GM10248 (cell line): ENCODE results near the gene KLHDC10.
"Not testable (repeated sequence)": the region's sequence is repeated elsewhere in the genome, so short reads cannot be mapped to it uniquely, and the experiment has no call there.

Experiments used
- CTCF ChIA-PET: fragments of 300-600 bp; sonication (Branson Sonifier 250); formaldehyde crosslinking; extraction: SDS; loops from one replicate; lab custom pipeline; 2021; ENCODE audit warnings: antibody characterized with exemption; lab: Yijun Ruan, JAX
- POLR2A ChIA-PET: fragments of 350-650 bp; sonication (Branson Sonifier 250); formaldehyde crosslinking; extraction: SDS; loops from one replicate; lab custom pipeline; 2020; ENCODE audit warnings: antibody characterized with exemption; lab: Yijun Ruan, JAX
- DNase-seq: peaks from one replicate; pipeline ENCODE4 v3.0.0; 2012; ENCODE audit errors: extremely low spot score
- CTCF ChIP-seq: IDR thresholded peaks from 2 replicates; pipeline ENCODE4 v1.5.1; 2012; ENCODE audit warnings: mild to moderate bottlenecking, low read depth; ENCODE audit errors: extremely low read depth, missing control alignments, control extremely low read depth

Gene KLHDC10

GRCh38 chr7:130099331-130099730 lies 29.0 kb downstream of the KLHDC10 start:
- ChIA-PET CTCF (interaction anchor here (0.7 to 2.1 kb wide), 3 partner anchors 10 to 27 kb away, joined by 3 to 6 read pairs (median 3); no protein-coding TSS in a partner anchor), POLR2A (no interaction called here)
- TF ChIP-seq CTCF, result no peak
- no peak for DNase-seq

- DNase-seq, result no peak
- TF ChIP-seq CTCF, result no peak
- CTCF ChIA-PET, result interaction anchor here (0.8 to 1.3 kb wide), 2 partner anchors 9 to 12 kb away, joined by 3 to 5 read pairs; no protein-coding TSS in a partner anchor
- POLR2A ChIA-PET, result no interaction called here
Observed at GRCh38 chr7:130102588-130102987, 32.3 kb downstream of the KLHDC10 start.

- CTCF ChIA-PET, result interaction anchor here (0.6 to 1.8 kb wide), 2 partner anchors 13 to 70 kb away, joined by 3 to 6 read pairs; no protein-coding TSS in a partner anchor
- no peak for DNase-seq
- no peak for TF ChIP-seq CTCF
- POLR2A ChIA-PET, result no interaction called here
Observed at GRCh38 chr7:130107949-130108674, 37.8 kb downstream of the KLHDC10 start.

GRCh38 chr7:130108809-130109208 lies 38.5 kb downstream of the KLHDC10 start:
- ChIA-PET POLR2A (no interaction called here), CTCF (interaction anchor here (0.6 kb wide), 1 partner anchor 69 kb away, joined by 3 read pairs; no protein-coding TSS in a partner anchor)
- no peak for DNase-seq
- no peak for TF ChIP-seq CTCF

GRCh38 chr7:130112093-130112492 lies 41.8 kb downstream of the KLHDC10 start:
- no peak for DNase-seq
- POLR2A ChIA-PET, result no interaction called here
- TF ChIP-seq CTCF, result no peak
- CTCF ChIA-PET, result interaction anchor here (0.8 to 2.2 kb wide), 7 partner anchors 10 to 40 kb away, joined by 3 to 6 read pairs (median 5); no protein-coding TSS in a partner anchor

GRCh38 chr7:130112662-130113425 lies 42.5 kb downstream of the KLHDC10 start:
- no peak for DNase-seq
- ChIA-PET CTCF (interaction anchor here (0.9 to 2.2 kb wide), 3 partner anchors 11 to 27 kb away, joined by 3 to 6 read pairs (median 5); no protein-coding TSS in a partner anchor), POLR2A (no interaction called here)
- no peak for TF ChIP-seq CTCF

GRCh38 chr7:130113426-130113805 lies 43.1 kb downstream of the KLHDC10 start:
- POLR2A ChIA-PET, DNase-seq: not testable (repeated sequence)
- CTCF ChIA-PET, result interaction anchor here (1.2 to 2.2 kb wide), 5 partner anchors 11 to 29 kb away, joined by 3 to 6 read pairs (median 3); no protein-coding TSS in a partner anchor
